Smooth muscle cell of the pulmonary artery (primary cell): ENCODE results near the gene RNF207. TPM values are rescaled to one million over a fixed set of nuclear protein-coding genes. Genes with fewer than 3 reads are reported as not detected.

Experiments used
- total RNA-seq: library from RNA; depleted of rRNA; stranded (reverse); fragments of >200 nt; gene quantifications from 2 replicates; pipeline ENCODE4 v1.2.3, GENCODE V29; 2014

Gene RNF207
- total RNA-seq, result 11.1 and 20.8 TPM in 2 replicates

GRCh38 chr1:6205849-6206519 lies at the start of gene RNF207:
TSS of gene RNF207 (plus strand) at chr1:6206119. CDS start at chr1:6206536, 417 bp downstream.

DNA sequence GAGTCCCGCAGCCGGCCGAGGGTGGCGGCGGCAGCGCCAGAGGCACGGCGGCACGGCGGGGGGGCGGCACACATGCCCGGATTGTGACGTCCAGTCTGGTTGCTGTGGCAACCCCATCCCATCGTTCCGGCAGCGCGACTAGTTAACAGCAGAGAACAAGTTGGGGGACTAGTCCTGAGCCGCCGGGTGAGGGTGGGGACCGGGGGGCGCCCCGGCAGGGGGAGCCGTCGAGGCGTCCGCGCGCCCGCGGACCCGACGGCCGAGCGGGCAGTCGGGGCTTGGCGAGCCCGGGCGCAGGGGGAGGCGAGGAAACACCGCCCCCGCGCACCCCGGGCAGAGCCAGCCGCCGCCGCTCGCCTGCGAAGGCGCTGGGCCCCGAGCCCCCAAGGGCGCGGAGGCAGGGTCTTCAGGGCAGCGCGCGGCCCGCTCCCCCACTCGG lies 25.6 kb upstream of the RNF207 start, which contains the start of gene CHD5:
Gene CHD5, minus strand, starts transcription at position 54 of the 439 bp plus-strand sequence. CDS start 298 bp downstream, outside the sequence.

DNA sequence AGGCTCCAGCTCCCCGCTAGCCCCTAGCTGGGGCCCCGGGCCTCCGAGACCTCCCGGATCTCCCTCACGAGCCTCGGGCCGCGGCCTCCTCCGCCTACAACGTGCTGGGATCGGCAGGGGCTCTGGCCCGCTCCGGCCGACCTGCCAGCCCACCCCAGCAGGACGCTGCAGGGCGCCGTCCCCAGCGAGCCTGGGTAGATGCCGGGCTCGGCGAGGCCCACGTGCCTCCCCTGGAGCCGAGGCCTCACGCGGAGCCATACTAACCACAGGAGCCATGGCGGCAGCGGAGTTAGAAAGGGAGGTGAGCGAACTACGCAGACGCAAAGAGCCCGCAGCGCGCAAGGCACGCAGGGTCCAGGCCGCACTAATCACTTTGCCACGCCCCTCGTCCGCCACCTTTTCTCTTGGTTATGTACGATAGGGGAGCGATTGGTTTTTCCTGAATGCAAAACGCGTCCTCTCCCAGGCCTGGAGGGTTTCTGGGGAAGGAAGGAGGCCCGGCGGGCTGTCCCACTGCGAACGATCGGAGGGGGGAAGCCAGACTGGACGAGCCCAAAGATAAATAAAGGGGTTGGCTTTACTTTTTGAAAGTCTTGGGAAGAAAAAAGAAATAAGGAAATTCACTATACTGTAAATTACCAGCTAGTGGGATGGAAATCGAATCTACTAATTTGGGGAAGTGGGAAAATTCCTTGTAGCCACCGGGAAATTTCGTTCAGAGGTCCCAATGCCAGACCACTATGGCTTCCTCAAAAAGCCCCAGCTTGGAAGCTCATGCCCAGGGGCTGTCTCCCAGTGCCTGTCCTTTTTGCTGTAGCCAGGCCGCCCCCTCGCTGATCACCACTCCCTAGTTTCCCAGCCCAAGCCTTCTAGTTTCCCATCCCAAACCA lies 6.4 kb upstream of the RNF207 start, which contains the start of gene RPL22:
Gene RPL22, minus strand, starts transcription at position 298 of the 890 bp plus-strand sequence. Its CDS starts 22 bp downstream, at position 276.

DNA sequence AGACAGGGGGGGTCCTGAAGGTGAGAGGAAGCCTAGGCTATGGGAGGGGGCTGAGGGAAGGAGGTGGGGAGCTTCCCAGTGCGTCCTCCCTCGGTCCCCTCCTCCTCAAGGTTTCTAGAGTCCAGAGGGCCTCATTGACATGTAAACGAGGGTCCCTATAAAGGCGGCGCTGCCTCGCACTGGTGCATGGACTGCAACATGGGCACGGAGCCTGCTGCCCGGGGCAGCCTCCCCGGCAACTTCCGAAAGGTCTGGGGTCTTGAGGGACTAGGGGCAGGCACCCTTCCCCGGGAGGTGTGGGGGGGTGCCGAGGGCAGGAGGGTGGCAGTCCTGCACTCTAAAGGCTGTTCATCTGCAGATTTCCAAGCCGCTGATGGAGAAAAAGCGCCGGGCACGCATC lies 38.1 kb downstream of the RNF207 start, which contains the start of gene HES3:
Gene HES3, plus strand, starts transcription at position 187 of the 400 bp plus-strand sequence. Its CDS starts 187 bp downstream, at position 374.

DNA sequence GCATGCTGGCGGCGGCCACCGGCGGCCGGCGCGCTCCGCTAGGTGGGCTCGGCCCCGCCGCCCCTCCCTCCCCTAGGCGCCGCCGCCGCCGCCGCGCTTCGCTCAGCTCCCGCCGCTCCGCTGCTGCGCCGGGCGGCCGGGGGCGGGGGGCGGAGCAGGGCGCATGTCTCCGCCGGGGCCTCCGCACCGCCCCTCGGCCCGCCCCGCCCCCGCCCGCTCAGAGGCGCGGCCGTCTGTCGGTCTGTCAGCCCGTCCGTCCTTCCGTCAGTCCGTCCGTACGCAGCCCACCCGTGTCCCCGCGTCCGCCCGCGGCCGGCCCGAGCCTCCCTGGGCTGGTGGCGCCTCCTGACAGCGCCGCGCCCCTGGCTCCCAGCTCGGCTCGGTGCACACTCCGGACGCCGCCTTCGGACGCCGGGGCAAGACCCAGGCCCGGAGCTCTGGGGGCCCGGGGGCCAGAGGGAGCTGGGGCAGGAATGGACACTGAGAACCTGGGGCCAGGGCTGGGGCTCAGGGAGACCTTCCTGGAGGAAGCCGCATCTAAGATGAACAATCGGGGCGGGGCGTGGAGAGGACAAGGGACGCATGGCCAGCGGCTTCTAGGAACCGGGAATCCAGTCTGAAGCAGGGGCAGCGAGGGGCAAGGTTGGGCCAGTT lies 55.2 kb downstream of the RNF207 start, which contains the start of gene GPR153:
Gene GPR153, minus strand, starts transcription at position 138 of the 654 bp plus-strand sequence. CDS start 6,193 bp downstream, outside the sequence.

Other genes with a start within 250 kb of the RNF207 start
- gene NPHP4, start 213.7 kb upstream of the RNF207 start, total RNA-seq, result 10.0 and 11.1 TPM in 2 replicates
- 5.0 and 7.6 TPM in 2 replicates for gene KCNAB2, start 160.2 kb upstream of the RNF207 start, total RNA-seq
- gene CHD5, start 25.8 kb upstream of the RNF207 start, total RNA-seq, result 0.13 TPM in 2 replicates
- 103 and 121 TPM in 2 replicates for gene RPL22, start 6.5 kb upstream of the RNF207 start, total RNA-seq
- 121 and 136 TPM in 2 replicates for gene ICMT, start 29.8 kb downstream of the RNF207 start, total RNA-seq
- not detected in 2 replicates for gene HES3, start 38.1 kb downstream of the RNF207 start, total RNA-seq
- 11.3 and 11.5 TPM in 2 replicates for gene GPR153, start 55.0 kb downstream of the RNF207 start, total RNA-seq
- gene ACOT7, start 187.6 kb downstream of the RNF207 start, total RNA-seq, result 31.7 and 92.7 TPM in 2 replicates
- gene HES2, start 213.8 kb downstream of the RNF207 start, total RNA-seq, result 0.26 and 0.59 TPM in 2 replicates
- gene ESPN, start 218.7 kb downstream of the RNF207 start, total RNA-seq, result 0.07 TPM in 1 of 2 replicates, not detected in the other